H1 (cell line): ENCODE data around the gene CALCR.

Source experiments
- CTCF ChIP-seq, 3 experiments: IDR thresholded peaks; 1 replicate in 2 of 3; 2 replicates in 1 of 3; pipeline versions ENCODE4 v1.5.1 to v1.6.1; 2011; ENCODE audit warnings: low read length in 3 of 3, mild to moderate bottlenecking in 3 of 3, inconsistent platforms in 2 of 3, low read depth in 1 of 3, moderate library complexity in 1 of 3; ENCODE audit not compliant: insufficient read depth in 1 of 3; ENCODE audit errors: control extremely low read depth in 1 of 3
- EP300 ChIP-seq, 2 experiments: IDR thresholded peaks; 1 replicate in 1 of 2; 2 replicates in 1 of 2; pipeline ENCODE4 v1.6.1; 2011 to 2012; ENCODE audit warnings: low read depth in 2 of 2, low read length in 2 of 2, mild to moderate bottlenecking in 2 of 2, borderline replicate concordance in 1 of 2, inconsistent platforms in 1 of 2, moderate library complexity in 1 of 2
- KDM1A ChIP-seq: fragments of 200-600, 300-600 bp; sonication (generic); IDR thresholded peaks from 2 replicates; pipeline ENCODE4 v1.7.1; 2016; ENCODE audit warnings: mild to moderate bottlenecking, low read length, borderline replicate concordance
- POU5F1 ChIP-seq: IDR thresholded peaks from 2 replicates; pipeline ENCODE4 v1.6.1; 2011; ENCODE audit warnings: low read depth, mild to moderate bottlenecking, low read length, moderate library complexity

GRCh38 chr7:93442478-93443224, 131.9 kb downstream of the CALCR start:
- TF ChIP-seq EP300 (IDR thresholded peaks at IDR 0.05; ENCODE audit: borderline replicate concordance in 1 of 2, low read depth in 2 of 2, low read length in 2 of 2): no peak
- TF ChIP-seq POU5F1: no peak
- TF ChIP-seq CTCF (IDR thresholded peaks at IDR 0.05; ENCODE audit: control extremely low read depth in 1 of 3, insufficient read depth in 1 of 3, low read depth in 1 of 3, low read length in 3 of 3): peak; percentile 72 to 90 (median 83)
- TF ChIP-seq KDM1A: no peak
